K562 (cell line): ENCODE data around the gene KNL1. TPM values are rescaled to one million over a fixed set of nuclear protein-coding genes. Genes with fewer than 3 reads are reported as not detected.
A peak's percentile ranks its signal among the peaks of the same experiment; 100 is the strongest.

ENCODE experiments used
- ARNT ChIP-seq, 2 experiments: fragments of 450-650 bp; IDR thresholded peaks; 2 replicates each; pipeline ENCODE4 v1.6.1; 2016; ENCODE audit warnings: mild to moderate bottlenecking in 1 of 2
- ATF7 ChIP-seq: fragments of 450-650 bp; IDR thresholded peaks from 2 replicates; pipeline ENCODE4 v1.7.1; 2014; ENCODE audit warnings: mild to moderate bottlenecking, moderate library complexity
- CBX5 ChIP-seq: IDR thresholded peaks from 2 replicates; pipeline ENCODE4 v1.6.1; 2014; ENCODE audit warnings: low read depth, borderline replicate concordance
- CBX8 ChIP-seq: fragments of 200-600 bp; sonication (generic); IDR thresholded peaks from 2 replicates; pipeline ENCODE4 v1.6.1; 2012; ENCODE audit warnings: borderline replicate concordance, mixed run types, low read depth, mild to moderate bottlenecking, moderate library complexity, mixed read lengths, low read length, control low read depth, inconsistent platforms; ENCODE audit not compliant: poor library complexity, severe bottlenecking; ENCODE audit errors: extremely low read depth
- CSDE1 ChIP-seq, 2 experiments: fragments of 450-650 bp; IDR thresholded peaks; 2 replicates each; pipeline ENCODE4 v1.6.1; 2016; ENCODE audit warnings: mild to moderate bottlenecking in 1 of 2
- ERF ChIP-seq: fragments of 450-650 bp; formaldehyde crosslinking; IDR thresholded peaks from 2 replicates; pipeline ENCODE4 v1.4.0; 2020; ENCODE audit warnings: mild to moderate bottlenecking, mixed read lengths
- EWSR1 ChIP-seq: fragments of 450-650 bp; IDR thresholded peaks from 2 replicates; pipeline ENCODE4 v1.6.1; 2018; ENCODE audit warnings: borderline replicate concordance, mild to moderate bottlenecking, low read depth, moderate library complexity; ENCODE audit not compliant: partially characterized antibody
- GABPB2 ChIP-seq: fragments of 250-450 bp; sonication (Bioruptor Pico); conservative IDR thresholded peaks from 2 replicates; pipeline ENCODE4 v1.5.1; 2021; ENCODE audit warnings: mild to moderate bottlenecking
- KLF6 ChIP-seq: fragments of 250-450 bp; sonication (Bioruptor Pico); IDR thresholded peaks from 2 replicates; pipeline ENCODE4 v1.4.0; 2020; ENCODE audit warnings: mild to moderate bottlenecking, moderate library complexity, borderline replicate concordance
- LCOR ChIP-seq: sonication (generic); formaldehyde crosslinking; IDR thresholded peaks from 2 replicates; pipeline ENCODE4 v1.8.0; 2022; ENCODE audit warnings: mild to moderate bottlenecking, missing genetic modification reagents
- POLR2A ChIP-seq: fragments of 450-650 bp; conservative IDR thresholded peaks from 2 replicates; pipeline ENCODE4 v1.6.1; 2016
- RCOR1 ChIP-seq, 2 experiments: IDR thresholded peaks; 2 replicates each; pipeline ENCODE4 v1.6.1; 2012; ENCODE audit warnings: low read depth in 2 of 2, low read length in 2 of 2, borderline replicate concordance in 1 of 2, improper control_type of control experiment in 1 of 2
- THAP12 ChIP-seq: fragments of 250-450 bp; sonication (Bioruptor Pico); IDR thresholded peaks from 2 replicates; pipeline ENCODE4 v1.9.0; 2021; ENCODE audit warnings: mild to moderate bottlenecking, inconsistent platforms
- ZFX ChIP-seq: sonication (generic); formaldehyde crosslinking; IDR thresholded peaks from 2 replicates; pipeline ENCODE4 v1.8.0; 2022; ENCODE audit warnings: mild to moderate bottlenecking, missing genetic modification reagents, moderate library complexity
- ZNF133 ChIP-seq: fragments of 250-450 bp; sonication (Bioruptor Pico); IDR thresholded peaks from 2 replicates; pipeline ENCODE4 v1.4.0; 2020; ENCODE audit warnings: mild to moderate bottlenecking
- ZNF23 ChIP-seq: fragments of 250-450 bp; sonication (Bioruptor Pico); IDR thresholded peaks from 2 replicates; pipeline ENCODE4 v1.4.0; 2020; ENCODE audit warnings: mild to moderate bottlenecking
- ZNF354B ChIP-seq: fragments of 250-450 bp; sonication (Bioruptor Pico); IDR thresholded peaks from 2 replicates; pipeline ENCODE4 v1.4.0; 2020
- polyA plus RNA-seq, 8 experiments: library from polyadenylated mRNA; depleted of rRNA in 4 of 8; stranded (reverse) in 5 of 8; unstranded in 3 of 8; fragments of >200 nt; fragmentation: Nextera tagmentation in 2 of 8; fragmentation: Illumina TruSeq in 1 of 8; extraction: Ambion mirVana in 2 of 8; extraction: Trizol in 1 of 8; gene quantifications; 2 replicates each; pipeline versions ENCODE4 v1.2.1 to v1.2.3, GENCODE V29; 2011 to 2014; ENCODE audit warnings: inconsistent platforms in 1 of 8, missing spikeins in 1 of 8
- total RNA-seq, 7 experiments: library from RNA; depleted of rRNA in 6 of 7; stranded (reverse); fragments of >200 nt in 6 of 7; fragmentation: Illumina TruSeq in 2 of 7; extraction: Trizol in 2 of 7; gene quantifications; 2 replicates each; pipeline versions ENCODE4 v1.2.1 to v1.2.3, GENCODE V29; 2011 to 2021; ENCODE audit warnings: low replicate concordance in 1 of 7
- TF ChIP-seq, protein P1 (sequence below), 2 experiments: fragments of 200-800 bp in 1 of 2; sonication (Bioruptor generic) in 1 of 2; sonication (generic) in 1 of 2; formaldehyde crosslinking in 1 of 2; IDR thresholded peaks in 1 of 2; conservative IDR thresholded peaks in 1 of 2; 2 replicates each; pipeline versions ENCODE4 v1.5.0 to v1.6.1; 2016 to 2020; ENCODE audit warnings: missing compliant biosample characterization in 1 of 2, missing genetic modification characterization in 1 of 2, missing genetic modification reagents in 1 of 2
- TF ChIP-seq, protein P2 (sequence below): fragments of 250-450 bp; sonication (Bioruptor Pico); IDR thresholded peaks from 2 replicates; pipeline ENCODE4 v1.8.0; 2021; ENCODE audit warnings: borderline replicate concordance, mild to moderate bottlenecking, moderate library complexity; ENCODE audit not compliant: poor library complexity, severe bottlenecking

The KNL1 gene
- total and polyA plus RNA-seq, 9 of the 15 experiments (the other 6 are each of a cell fraction or from before 2014, with no cell fraction given), result 14.5 to 65.4 (median 34.6) TPM

- TF ChIP-seq EWSR1 (no peak), ATF7 (peak; percentile 76), ZNF133 (CRISPR knock-in tag) (no peak), ZNF23 (CRISPR knock-in tag) (no peak), POLR2A (peak; percentile 93), KLF6 (CRISPR knock-in tag) (no peak), ZFX (CRISPR knock-in tag) (peak; percentile 81), LCOR (0 out of 2 replicates have a peak, but pooled peaks have one; percentile 29), ARNT (IDR thresholded peaks at IDR 0.05) (no peak), CSDE1 (IDR thresholded peaks at IDR 0.05) (peak in 1 of 2 experiments; percentile 53; a peak in 1 of 4 replicates), THAP12 (peak; percentile 75; the same call in 1 of the 2 replicates), GABPB2 (no peak), CBX8 (no peak), RCOR1 (IDR thresholded peaks at IDR 0.05; ENCODE audit: borderline replicate concordance in 1 of 2, low read depth in 2 of 2, low read length in 2 of 2) (0 out of 4 replicates have a peak, but pooled peaks of 1 of the 2 experiments have one; percentile 14), ZNF354B (CRISPR knock-in tag) (no peak), ERF (CRISPR knock-in tag) (no peak), CBX5 (no peak)
- TF ChIP-seq, protein P1, sequence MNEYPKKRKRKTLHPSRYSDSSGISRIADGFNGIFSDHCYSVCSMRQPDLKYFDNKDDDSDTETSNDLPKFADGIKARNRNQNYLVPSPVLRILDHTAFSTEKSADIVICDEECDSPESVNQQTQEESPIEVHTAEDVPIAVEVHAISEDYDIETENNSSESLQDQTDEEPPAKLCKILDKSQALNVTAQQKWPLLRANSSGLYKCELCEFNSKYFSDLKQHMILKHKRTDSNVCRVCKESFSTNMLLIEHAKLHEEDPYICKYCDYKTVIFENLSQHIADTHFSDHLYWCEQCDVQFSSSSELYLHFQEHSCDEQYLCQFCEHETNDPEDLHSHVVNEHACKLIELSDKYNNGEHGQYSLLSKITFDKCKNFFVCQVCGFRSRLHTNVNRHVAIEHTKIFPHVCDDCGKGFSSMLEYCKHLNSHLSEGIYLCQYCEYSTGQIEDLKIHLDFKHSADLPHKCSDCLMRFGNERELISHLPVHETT (CRISPR knock-in tag; conservative IDR thresholded peaks at IDR 0.05 in 1 of 2, IDR thresholded peaks at IDR 0.05 in 1 of 2), result no peak
- TF ChIP-seq, protein P2, sequence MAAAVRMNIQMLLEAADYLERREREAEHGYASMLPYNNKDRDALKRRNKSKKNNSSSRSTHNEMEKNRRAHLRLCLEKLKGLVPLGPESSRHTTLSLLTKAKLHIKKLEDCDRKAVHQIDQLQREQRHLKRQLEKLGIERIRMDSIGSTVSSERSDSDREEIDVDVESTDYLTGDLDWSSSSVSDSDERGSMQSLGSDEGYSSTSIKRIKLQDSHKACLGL, result peak; percentile 94
These were observed 24.7 kb upstream of the KNL1 start, which contains the start of gene RPUSD2 (continued) for GRCh38 chr15:40569129-40569953.
